ENCODE measurements around the gene SEMA4A.
A peak's percentile ranks its signal among the peaks of the same experiment; 100 is the strongest.

Gene SEMA4A

GRCh38 chr1:156136970-156137483 lies 16.4 kb upstream of the SEMA4A start:
- no peak for DNase-seq

DNA sequence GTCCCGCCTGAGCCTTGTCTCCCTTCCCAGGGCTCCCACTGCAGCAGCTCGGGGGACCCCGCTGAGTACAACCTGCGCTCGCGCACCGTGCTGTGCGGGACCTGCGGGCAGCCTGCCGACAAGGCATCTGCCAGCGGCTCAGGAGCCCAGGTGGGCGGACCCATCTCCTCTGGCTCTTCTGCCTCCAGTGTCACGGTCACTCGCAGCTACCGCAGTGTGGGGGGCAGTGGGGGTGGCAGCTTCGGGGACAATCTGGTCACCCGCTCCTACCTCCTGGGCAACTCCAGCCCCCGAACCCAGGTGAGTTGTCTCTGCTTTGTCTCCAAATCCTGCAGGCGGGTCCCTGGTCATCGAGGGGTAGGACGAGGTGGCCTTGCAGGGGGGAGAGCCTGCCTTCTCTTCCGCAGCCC lies 14.9 kb upstream of the SEMA4A start:
- DNase-seq = no peak

DNA sequence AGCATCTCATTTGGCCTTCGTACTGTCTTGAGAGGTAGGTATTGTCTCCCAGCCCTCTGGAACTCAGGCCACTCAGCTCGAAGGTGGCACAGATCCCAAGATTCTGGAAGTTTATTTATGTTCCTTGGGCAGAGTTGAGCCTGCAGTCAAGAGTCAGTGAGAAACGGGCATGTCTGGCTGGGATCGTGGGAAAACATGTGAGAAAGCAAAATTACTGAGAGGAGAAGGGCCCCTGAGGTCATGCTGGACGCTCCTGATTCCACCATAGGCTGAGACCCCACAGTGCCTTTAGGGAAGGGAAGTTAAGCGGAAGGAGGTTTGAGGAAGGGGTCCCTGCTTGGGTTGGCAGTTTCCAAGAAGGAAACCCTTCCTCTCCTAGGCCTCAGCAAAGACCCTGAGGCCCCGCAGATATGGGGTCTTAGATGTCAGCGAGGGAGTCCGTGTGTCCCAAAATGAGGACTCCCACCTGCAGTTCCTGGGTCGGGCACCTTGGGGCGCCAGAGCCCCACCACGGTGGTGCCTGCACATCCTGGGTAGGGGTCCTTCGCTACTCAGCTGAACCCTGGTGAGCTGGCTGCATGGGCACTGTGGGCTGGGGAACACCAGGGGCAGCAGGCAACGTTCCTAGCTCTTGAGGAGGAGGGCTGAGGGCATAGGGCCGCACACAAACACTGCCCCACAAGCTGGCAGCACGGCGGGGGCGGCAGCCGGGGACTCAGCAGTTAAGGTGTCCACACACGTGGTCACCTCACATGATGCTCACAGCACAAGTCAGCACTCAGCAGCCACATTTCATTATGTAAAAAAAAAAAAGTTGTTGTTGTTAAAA lies 12.3 kb upstream of the SEMA4A start:
- no peak for DNase-seq

DNA sequence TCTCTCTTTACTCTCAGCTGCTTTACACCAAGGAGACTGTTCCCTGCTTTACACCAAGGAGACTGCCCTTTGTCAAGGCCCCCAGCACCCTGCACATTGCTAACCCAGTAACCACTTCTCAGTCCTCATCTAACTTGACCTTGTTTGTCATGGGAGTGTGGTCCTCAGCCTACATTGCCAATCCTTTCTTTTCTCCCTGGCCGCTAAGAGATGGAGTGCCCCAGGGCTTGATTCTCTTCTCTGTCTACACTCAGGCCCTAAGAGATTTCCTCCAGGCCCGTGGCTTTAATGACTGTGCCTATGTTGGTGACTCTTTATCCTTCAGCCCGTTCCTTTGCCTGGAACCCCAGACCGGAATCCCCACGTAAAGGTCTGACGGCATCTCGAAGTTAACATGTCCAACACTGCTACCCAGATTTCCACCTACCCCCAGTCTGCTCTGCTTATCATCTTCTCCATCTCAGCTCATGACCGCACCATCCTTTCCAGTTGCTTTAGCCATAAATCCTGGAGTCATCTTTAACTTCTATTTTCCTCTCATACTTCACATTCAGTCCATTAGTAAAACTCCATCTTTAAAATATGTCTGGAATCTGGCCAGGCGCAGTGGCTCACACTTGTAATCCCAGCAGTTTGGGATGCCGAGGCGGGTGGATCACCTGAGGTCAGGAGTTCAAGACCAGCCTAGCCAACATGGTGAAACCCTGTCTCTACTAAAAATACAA lies 9.5 kb upstream of the SEMA4A start:
- no peak for DNase-seq

- DNase-seq = no peak
Measured at GRCh38 chr1:156144742-156145141, 8.6 kb upstream of the SEMA4A start.

DNA sequence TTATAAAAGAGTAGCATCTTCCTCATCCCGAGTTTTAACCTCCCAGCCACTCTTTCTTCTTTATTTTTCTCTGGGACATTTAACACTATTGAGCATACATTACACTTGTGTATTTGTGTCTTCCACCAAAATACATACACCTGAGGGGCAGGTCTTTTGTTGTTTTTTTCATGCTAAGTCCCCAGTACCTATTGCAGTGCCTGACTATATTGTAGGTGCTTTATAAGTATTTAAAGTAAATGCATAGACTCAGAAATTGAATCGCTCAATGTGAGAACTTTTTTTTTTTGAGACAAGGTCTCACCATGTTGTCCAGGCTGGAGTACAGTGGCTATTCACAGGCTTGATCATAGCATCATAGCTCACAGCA lies 7.8 kb upstream of the SEMA4A start:
- DNase-seq = no peak

GRCh38 chr1:156146020-156146768 lies 7.2 kb upstream of the SEMA4A start:
- peak; percentile 93 for DNase-seq

DNA sequence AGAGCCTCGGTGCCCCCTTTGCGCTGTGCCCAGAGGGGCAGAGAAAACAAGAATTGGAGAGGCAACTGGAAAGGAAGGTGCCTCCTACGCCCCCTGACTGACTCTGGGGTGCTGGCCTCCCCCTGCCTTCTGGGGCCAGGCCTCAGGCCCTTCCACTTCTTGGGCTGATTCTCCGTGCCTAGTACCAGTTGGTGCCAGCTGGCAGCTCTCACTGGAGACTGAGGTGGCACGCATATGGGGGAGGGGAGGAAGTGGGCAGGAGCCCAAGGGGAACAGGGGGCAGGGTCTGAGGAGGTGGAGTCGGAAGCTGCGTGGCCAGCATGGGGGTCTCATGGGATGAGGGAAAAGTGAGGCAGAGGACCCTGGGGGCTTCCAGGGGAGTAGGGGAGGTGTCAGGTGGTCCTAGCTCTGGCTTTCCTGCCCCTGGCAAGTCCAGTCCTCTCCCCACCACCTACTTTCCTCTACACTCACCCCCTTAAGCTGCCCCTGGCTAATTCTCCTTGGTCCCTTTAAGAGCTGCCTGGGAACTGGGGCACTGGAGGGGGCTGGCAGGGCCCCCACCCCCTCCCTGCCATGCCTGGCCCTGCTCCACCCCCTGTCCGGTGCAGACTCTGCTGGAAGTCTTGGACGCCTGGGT lies 6.5 kb upstream of the SEMA4A start:
- DNase-seq = no peak

- no peak for DNase-seq
Measured at GRCh38 chr1:156148216-156148615, 5.2 kb upstream of the SEMA4A start.

DNA sequence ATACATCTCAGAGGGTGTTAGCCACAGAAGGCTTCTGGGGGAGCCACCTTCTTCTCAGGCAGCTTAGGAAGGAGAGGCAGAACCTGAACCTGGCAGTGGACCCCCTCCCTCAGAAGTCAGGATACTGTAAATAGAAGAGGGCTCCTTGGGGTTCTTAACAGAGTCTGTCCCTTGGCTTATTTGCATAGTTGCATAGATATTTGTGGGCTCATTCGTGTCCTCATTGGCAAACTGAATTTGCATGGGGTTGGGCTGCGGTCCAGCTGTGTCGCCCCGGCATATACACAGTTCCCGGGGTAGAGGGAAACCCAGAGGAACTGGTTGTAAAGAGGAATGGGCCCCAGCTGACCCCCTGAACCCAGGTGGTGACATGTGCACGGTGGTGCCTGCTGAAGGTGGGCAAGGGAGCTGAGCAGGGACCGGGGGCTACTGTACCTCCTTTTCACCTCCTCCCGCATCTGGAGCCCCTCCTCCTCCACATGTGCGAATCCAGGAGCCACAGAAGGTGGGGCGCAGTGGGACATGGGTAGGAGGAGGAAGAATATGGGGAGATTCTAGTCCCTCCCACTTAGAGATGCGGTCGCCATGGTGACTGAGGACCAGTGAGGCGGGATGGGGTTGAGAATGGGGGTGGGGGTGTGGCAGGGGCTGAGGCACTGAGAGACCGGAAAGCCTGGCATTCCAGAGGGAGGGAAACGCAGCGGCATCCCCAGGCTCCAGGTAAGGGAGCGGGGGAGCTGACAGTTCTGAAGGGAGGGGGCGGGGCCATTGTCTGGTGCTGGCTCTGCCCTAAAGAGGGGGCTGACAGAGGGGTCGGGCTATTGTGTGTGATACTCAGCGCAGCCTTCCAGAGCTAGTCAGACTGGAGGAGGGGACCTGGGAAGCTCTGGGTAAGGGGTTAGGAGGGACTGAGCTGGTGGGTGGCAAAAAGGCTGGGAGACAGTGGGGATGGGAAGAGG lies 3.7 kb upstream of the SEMA4A start:
- DNase-seq = no peak

DNA sequence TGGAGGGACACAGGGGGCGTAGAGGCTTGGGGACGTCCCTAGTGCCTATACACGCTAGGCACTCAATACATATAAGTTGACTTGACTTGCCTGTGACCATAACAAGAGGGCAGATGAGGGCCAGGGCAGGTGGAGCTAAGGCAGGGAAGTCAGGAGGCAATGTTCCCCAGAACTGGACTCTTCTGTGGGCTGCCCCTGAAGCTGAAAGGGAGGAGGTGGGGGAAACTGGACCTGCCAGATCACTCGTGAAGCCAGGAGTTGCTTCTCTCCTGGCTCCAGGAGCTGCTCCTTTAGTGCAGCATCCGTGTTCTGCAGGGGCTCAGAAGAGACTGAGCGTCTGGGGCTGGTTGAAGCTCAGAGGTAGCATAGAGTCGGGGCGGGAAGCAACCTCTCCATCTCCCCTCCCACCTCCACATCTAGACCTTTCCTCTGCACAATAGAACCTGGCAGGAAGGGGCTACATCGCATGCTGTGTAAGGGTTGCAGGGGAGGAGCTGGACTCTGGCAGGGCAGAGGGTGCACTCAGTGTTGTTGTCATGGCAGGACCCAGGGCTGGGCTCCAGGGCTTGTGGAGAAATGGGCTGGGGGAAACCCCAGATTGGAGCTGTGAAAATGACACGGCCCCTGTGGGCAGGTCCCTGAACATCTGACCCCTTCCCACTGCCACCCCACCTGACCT lies 2.9 kb upstream of the SEMA4A start:
- no peak for DNase-seq

DNA sequence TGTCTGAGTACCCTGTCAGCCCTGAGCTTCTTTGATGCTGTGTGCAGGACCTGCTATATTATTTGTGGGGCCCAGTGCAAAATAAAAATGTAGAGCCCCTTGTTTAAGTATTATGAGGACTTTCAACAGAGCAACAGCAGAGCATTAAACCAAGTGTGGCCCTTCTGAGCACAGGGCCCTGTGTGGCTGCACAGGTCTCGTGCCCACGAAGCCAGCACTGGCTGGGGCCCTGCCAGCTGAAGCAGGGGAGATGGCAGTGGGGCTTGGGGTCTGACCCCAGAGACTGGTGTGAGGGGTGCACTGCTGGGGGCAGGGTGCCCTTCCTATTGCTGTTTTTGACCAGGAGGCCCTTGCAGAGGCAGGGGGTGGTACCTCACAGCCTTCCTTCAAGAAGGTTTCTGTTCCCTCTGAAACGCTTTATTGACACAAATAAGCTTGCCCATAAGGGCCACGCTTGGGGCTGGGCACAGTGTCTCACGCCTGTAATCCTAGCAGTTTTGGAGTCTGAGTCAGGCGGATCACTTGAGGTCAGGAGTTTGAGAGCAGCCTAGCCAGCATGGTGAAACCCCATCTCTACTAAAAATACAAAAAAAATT lies 2.2 kb upstream of the SEMA4A start:
- DNase-seq = no peak

GRCh38 chr1:156152628-156153027 lies 757 bp upstream of the SEMA4A start:
- no peak for DNase-seq

- no peak for DNase-seq
Measured at GRCh38 chr1:156154317-156154749, 948 bp downstream of the SEMA4A start.

DNA sequence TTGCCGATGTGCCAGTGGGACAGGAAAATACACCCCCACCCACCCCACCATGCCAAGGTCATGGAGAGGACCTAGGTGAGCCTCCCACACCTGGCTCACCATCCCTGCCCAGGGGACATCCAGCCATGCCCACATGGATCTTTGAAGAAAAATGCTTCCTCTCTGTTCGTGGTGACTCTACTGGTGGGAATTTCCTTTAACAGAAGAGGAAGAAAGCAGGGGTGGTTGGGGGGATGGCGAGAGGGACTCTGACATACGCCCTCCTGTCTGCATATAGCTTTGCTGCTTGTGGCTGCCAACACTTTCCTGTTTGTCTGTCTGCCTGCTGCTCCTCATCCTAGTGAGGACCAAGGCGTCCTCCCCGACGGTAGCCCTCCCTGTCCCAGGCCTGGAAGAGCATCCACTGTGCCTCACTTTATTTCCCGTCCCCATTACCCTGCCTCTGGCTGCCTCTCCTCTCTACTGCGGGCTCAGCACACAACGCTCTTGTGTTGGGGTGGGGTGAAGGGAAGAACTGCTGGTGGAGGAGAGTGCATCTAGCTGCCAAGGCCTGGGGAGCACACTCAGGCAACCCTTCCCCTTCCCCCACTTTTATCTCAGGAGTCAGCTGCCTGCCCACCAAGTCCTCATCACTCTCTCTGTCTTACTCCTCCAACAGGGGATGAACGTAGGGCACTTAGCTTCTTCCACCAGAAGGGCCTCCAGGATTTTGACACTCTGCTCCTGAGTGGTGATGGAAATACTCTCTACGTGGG lies 2.5 kb downstream of the SEMA4A start:
- no peak for DNase-seq

DNA sequence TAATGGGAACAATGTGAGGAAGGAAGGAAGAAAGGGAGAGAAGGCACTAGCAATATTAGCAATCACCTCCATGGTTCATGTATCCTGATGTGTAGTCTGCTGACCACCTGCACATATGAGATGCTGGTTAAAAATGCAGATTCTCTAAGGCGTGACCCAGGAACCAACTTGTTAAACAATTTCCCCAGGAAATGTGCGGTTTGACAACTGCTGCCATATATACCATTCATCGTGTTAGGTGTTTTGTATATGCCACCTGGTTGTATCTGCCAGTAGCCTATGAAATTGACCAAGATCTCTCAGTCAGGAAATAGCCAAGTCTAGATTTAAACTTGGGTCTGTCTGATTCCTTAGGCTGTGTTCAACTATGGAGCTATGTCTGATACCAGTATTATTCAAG lies 4.1 kb downstream of the SEMA4A start:
- DNase-seq = no peak

DNA sequence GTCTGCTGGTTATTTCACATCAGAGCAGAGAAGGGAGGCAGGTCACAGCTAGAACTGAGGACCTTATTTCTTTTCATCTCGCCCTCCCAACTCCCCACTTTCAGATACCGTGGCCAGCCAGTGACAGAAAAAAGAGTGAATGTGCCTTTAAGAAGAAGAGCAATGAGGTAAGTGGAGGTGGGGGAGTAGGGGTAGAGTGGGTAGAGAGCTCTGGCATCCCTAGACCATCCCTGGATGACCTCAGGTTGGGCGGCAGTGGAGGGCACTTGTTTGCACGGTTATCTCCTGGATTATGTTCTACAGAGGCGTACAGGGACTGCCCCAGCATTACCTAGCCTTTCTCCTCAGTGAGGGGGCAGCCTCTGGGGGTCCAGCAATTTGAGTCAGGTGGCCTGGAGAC lies 4.6 kb downstream of the SEMA4A start:
- DNase-seq = no peak

DNA sequence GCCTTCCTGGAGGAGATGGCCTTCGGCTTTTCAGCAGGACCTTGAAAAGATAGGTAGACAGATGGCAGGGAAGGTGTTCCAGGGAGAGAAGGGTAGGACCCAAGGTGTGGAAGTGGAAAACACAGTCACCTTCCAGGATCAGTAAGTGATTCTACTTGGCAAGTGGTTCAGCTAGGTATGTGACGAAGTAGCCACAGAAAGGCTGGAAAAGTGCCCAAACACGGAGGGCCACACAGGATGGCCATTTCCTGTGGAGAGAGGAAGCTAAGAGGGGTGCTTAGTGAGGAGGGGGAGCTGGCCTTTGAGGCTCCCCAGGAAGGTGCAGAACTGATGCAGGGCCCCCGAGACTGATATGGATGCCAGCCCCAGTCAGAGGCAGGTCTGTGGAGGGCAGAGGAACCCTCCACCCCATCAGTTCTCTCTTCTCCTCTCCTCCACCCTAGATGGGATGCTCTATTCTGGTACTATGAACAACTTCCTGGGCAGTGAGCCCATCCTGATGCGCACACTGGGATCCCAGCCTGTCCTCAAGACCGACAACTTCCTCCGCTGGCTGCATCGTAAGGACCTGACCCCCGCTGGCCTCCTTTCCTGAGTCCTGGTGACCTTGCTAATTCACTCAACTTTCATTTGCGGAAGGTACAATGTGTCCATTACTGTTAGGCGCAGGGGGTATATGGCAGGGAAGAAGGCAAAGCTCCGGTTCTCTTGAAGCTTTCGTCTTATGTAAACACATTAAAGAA lies 6.8 kb downstream of the SEMA4A start:
- DNase-seq = no peak

DNA sequence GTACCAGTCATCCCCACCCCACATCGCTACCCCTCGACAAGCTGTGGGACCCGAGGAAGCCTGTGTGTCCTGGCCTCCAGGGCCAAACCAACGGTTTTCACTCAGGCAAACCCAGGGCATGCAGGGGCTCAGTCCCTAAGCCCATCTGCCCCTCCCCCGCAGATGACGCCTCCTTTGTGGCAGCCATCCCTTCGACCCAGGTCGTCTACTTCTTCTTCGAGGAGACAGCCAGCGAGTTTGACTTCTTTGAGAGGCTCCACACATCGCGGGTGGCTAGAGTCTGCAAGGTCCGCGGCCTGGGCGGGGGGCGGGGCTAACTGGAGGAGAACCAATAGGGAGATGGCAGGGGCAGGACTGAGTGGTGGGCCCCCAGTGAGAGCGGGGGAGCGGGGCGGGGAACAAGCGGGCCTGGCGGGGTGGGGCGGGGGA lies 7.4 kb downstream of the SEMA4A start:
- DNase-seq = no peak

All from SHP77 treated with DMSO at 0.1 percent for 48 hours (cell line).